SK-N-SH treated with all-trans-retinoic acid at 6 μM for 48 hours (cell line): Measurements from ENCODE around the gene MAP1B.

Experiments used
- BACH2 ChIP-seq: fragments of 250-450 bp; sonication (Bioruptor Pico); IDR thresholded peaks from 2 replicates; pipeline ENCODE4 v1.9.0; 2021; ENCODE audit warnings: mild to moderate bottlenecking, borderline replicate concordance
- CSDC2 ChIP-seq: fragments of 250-450 bp; sonication (Bioruptor Pico); IDR thresholded peaks from 2 replicates; pipeline ENCODE4 v1.5.0; 2020; ENCODE audit warnings: mild to moderate bottlenecking, moderate library complexity
- GLIS3 ChIP-seq: fragments of 250-450 bp; sonication (Bioruptor Pico); IDR thresholded peaks from 2 replicates; pipeline ENCODE4 v1.5.0; 2020; ENCODE audit warnings: mild to moderate bottlenecking, moderate library complexity
- ISL1 ChIP-seq: fragments of 250-450 bp; sonication (Bioruptor Pico); IDR thresholded peaks from 2 replicates; pipeline ENCODE4 v2.1.2; 2022; ENCODE audit warnings: mild to moderate bottlenecking, moderate library complexity
- PPARA ChIP-seq: fragments of 250-450 bp; sonication (Bioruptor Pico); IDR thresholded peaks from 2 replicates; pipeline ENCODE4 v1.5.0; 2020; ENCODE audit warnings: mild to moderate bottlenecking, borderline replicate concordance
- RARB ChIP-seq: fragments of 250-450 bp; sonication (Bioruptor Pico); IDR thresholded peaks from 2 replicates; pipeline ENCODE4 v1.8.0; 2021; ENCODE audit warnings: mild to moderate bottlenecking, moderate library complexity
- TOX ChIP-seq: fragments of 250-450 bp; sonication (Bioruptor Pico); IDR thresholded peaks from 2 replicates; pipeline ENCODE4 v1.8.0; 2021; ENCODE audit warnings: mild to moderate bottlenecking, moderate library complexity, borderline replicate concordance
- TF ChIP-seq, protein P1 (sequence below): fragments of 250-450 bp; sonication (Bioruptor Pico); IDR thresholded peaks from 2 replicates; pipeline ENCODE4 v1.5.1; 2020; ENCODE audit warnings: low read depth, mild to moderate bottlenecking, moderate library complexity
- TF ChIP-seq, protein P2 (sequence below): fragments of 250-450 bp; sonication (Bioruptor Pico); IDR thresholded peaks from 2 replicates; pipeline ENCODE4 v1.8.0; 2020; ENCODE audit warnings: mild to moderate bottlenecking, moderate library complexity, borderline replicate concordance
- TF ChIP-seq, protein P3 (sequence below): fragments of 250-450 bp; sonication (Bioruptor Pico); IDR thresholded peaks from 2 replicates; pipeline ENCODE4 v1.5.1; 2021; ENCODE audit warnings: mild to moderate bottlenecking, moderate library complexity

DNA sequence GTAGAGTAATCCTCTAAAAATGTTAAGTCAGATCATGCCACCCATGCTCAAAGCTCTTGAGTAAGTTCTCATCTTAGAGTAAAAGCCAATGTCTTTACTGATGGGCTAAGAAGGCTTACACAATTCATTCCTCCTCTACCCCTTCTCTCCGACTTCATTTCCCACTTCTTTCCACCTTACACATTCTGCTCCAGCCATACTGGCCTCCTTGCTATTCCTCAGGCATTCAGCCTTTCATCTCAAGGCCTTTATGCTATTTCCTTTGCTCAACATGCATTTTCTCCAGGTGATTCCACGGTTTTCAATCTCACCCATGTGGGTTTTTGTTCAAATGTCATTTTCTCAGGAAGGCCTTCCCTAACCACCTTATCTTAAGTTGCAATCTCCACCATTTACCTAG is 104.9 kb downstream of the MAP1B start:
- TF ChIP-seq, protein P1, sequence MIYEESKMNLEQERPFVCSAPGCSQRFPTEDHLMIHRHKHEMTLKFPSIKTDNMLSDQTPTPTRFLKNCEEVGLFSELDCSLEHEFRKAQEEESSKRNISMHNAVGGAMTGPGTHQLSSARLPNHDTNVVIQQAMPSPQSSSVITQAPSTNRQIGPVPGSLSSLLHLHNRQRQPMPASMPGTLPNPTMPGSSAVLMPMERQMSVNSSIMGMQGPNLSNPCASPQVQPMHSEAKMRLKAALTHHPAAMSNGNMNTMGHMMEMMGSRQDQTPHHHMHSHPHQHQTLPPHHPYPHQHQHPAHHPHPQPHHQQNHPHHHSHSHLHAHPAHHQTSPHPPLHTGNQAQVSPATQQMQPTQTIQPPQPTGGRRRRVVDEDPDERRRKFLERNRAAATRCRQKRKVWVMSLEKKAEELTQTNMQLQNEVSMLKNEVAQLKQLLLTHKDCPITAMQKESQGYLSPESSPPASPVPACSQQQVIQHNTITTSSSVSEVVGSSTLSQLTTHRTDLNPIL (CRISPR knock-in tag), result no peak
- TF ChIP-seq, protein P2, sequence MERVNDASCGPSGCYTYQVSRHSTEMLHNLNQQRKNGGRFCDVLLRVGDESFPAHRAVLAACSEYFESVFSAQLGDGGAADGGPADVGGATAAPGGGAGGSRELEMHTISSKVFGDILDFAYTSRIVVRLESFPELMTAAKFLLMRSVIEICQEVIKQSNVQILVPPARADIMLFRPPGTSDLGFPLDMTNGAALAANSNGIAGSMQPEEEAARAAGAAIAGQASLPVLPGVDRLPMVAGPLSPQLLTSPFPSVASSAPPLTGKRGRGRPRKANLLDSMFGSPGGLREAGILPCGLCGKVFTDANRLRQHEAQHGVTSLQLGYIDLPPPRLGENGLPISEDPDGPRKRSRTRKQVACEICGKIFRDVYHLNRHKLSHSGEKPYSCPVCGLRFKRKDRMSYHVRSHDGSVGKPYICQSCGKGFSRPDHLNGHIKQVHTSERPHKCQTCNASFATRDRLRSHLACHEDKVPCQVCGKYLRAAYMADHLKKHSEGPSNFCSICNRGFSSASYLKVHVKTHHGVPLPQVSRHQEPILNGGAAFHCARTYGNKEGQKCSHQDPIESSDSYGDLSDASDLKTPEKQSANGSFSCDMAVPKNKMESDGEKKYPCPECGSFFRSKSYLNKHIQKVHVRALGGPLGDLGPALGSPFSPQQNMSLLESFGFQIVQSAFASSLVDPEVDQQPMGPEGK (CRISPR knock-in tag), result no peak
- TF ChIP-seq BACH2 (no peak), ISL1 (no peak), PPARA (CRISPR knock-in tag) (no peak), CSDC2 (CRISPR knock-in tag) (no peak), TOX (CRISPR knock-in tag) (no peak), RARB (CRISPR knock-in tag) (no peak), GLIS3 (CRISPR knock-in tag) (no peak)
- TF ChIP-seq, protein P3, sequence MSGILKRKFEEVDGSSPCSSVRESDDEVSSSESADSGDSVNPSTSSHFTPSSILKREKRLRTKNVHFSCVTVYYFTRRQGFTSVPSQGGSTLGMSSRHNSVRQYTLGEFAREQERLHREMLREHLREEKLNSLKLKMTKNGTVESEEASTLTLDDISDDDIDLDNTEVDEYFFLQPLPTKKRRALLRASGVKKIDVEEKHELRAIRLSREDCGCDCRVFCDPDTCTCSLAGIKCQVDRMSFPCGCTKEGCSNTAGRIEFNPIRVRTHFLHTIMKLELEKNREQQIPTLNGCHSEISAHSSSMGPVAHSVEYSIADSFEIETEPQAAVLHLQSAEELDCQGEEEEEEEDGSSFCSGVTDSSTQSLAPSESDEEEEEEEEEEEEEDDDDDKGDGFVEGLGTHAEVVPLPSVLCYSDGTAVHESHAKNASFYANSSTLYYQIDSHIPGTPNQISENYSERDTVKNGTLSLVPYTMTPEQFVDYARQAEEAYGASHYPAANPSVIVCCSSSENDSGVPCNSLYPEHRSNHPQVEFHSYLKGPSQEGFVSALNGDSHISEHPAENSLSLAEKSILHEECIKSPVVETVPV (CRISPR knock-in tag), result no peak
